SK-N-SH (cell line): ENCODE measurements around the gene ASPG. TPM values are rescaled to one million over a fixed set of nuclear protein-coding genes. Genes with fewer than 3 reads are reported as not detected.

Source experiments
- CTCF ChIA-PET: fragments of 300-600, 350-600 bp; formaldehyde crosslinking; extraction: SDS; loops from one replicate; lab custom pipeline; 2021; lab: Yijun Ruan, JAX
- POLR2A ChIA-PET: fragments of 350-600 bp; sonication (Branson Sonifier 250); formaldehyde crosslinking; extraction: SDS; loops from one replicate; lab custom pipeline; 2020; ENCODE audit warnings: antibody characterized with exemption, inconsistent platforms; lab: Yijun Ruan, JAX
- DNase-seq: peaks from one replicate; pipeline ENCODE4 v3.0.0; 2012
- H2AFZ ChIP-seq: fragments of 200-600 bp; sonication (generic); 2 replicates; pipeline ENCODE4 v1.8.1; 2016; ENCODE audit warnings: antibody characterized with exemption, mild to moderate bottlenecking, low read depth
- H3F3A ChIP-seq: fragments of 200-600 bp; sonication (generic); replicated peaks from 2 replicates; pipeline ENCODE3; 2016; ENCODE audit warnings: antibody characterized with exemption, mild to moderate bottlenecking; ENCODE audit not compliant: insufficient read depth
- H3K27ac ChIP-seq, 2 experiments: fragments of 200-500 bp in 1 of 2; fragments of 200-600 bp in 1 of 2; sonication (Bioruptor generic) in 1 of 2; sonication (generic), shearing (Covaris generic) in 1 of 2; 2 replicates each; pipeline versions ENCODE4 v1.5.1 to v1.6.1; 2014 to 2016; ENCODE audit warnings: low read depth in 2 of 2, inconsistent platforms in 1 of 2, low read length in 1 of 2, mild to moderate bottlenecking in 1 of 2, mixed read lengths in 1 of 2
- H3K27me3 ChIP-seq: fragments of 200-600 bp; sonication (generic), shearing (Covaris generic); 2 replicates; pipeline ENCODE4 v1.6.1; 2016; ENCODE audit warnings: mixed run types; ENCODE audit not compliant: insufficient read depth
- H3K36me3 ChIP-seq, 2 experiments: fragments of 200-500 bp in 1 of 2; fragments of 200-600 bp in 1 of 2; sonication (Bioruptor generic) in 1 of 2; sonication (generic) in 1 of 2; replicated peaks in 1 of 2; 2 replicates each; pipeline versions ENCODE3 to v1.5.1; 2014 to 2016; ENCODE audit warnings: low read length in 1 of 2, mild to moderate bottlenecking in 1 of 2; ENCODE audit not compliant: insufficient read depth in 2 of 2, control insufficient read depth in 1 of 2
- H3K4me1 ChIP-seq, 2 experiments: fragments of 200-500 bp in 1 of 2; fragments of 200-600 bp in 1 of 2; sonication (Bioruptor generic) in 1 of 2; sonication (generic), shearing (Covaris generic) in 1 of 2; 2 replicates each; pipeline versions ENCODE4 v1.5.1 to v1.6.1; 2014 to 2016; ENCODE audit warnings: low read depth in 1 of 2, low read length in 1 of 2, mixed run types in 1 of 2; ENCODE audit not compliant: insufficient read depth in 2 of 2, control insufficient read depth in 1 of 2
- H3K4me2 ChIP-seq: fragments of 200-600 bp; sonication (generic), shearing (Covaris generic); 2 replicates; pipeline ENCODE4 v1.6.1; 2017; ENCODE audit warnings: mixed run types
- H3K4me3 ChIP-seq, 2 experiments: fragments of 200-500 bp in 1 of 2; fragments of 200-600 bp in 1 of 2; sonication (Bioruptor generic) in 1 of 2; sonication (generic), shearing (Covaris generic) in 1 of 2; 2 replicates each; pipeline versions ENCODE4 v1.5.1 to v1.8.1; 2014 to 2016; ENCODE audit warnings: low read depth in 2 of 2, inconsistent platforms in 1 of 2, low read length in 1 of 2, mild to moderate bottlenecking in 1 of 2, mixed read lengths in 1 of 2, moderate library complexity in 1 of 2
- H3K79me2 ChIP-seq: fragments of 200-600 bp; sonication (generic); 2 replicates; pipeline ENCODE4 v1.8.1; 2017; ENCODE audit warnings: mild to moderate bottlenecking; ENCODE audit not compliant: insufficient read depth
- H3K9ac ChIP-seq: fragments of 200-600 bp; sonication (generic); 2 replicates; pipeline ENCODE4 v1.6.1; 2017; ENCODE audit warnings: mixed run types
- H3K9me2 ChIP-seq: fragments of 200-600 bp; sonication (generic); 2 replicates; pipeline ENCODE4 v1.6.1; 2017; ENCODE audit warnings: mixed run types
- H3K9me3 ChIP-seq: fragments of 200-600 bp; sonication (generic); 2 replicates; pipeline ENCODE4 v1.6.1; 2017; ENCODE audit warnings: mixed run types, mild to moderate bottlenecking, moderate library complexity
- H4K20me1 ChIP-seq: fragments of 200-600 bp; sonication (generic); 2 replicates; pipeline ENCODE4 v1.6.1; 2017; ENCODE audit warnings: mild to moderate bottlenecking, mixed run types; ENCODE audit not compliant: insufficient read depth
- CTCF ChIP-seq: fragments of 200-600 bp; sonication (generic); IDR thresholded peaks from 2 replicates; pipeline ENCODE4 v1.6.1; 2017; ENCODE audit warnings: antibody characterized with exemption, mild to moderate bottlenecking, moderate library complexity
- ELF1 ChIP-seq: IDR thresholded peaks from 2 replicates; pipeline ENCODE4 v1.4.0; 2012
- FOSL2 ChIP-seq: IDR thresholded peaks from 2 replicates; pipeline ENCODE4 v1.4.0; 2012; ENCODE audit warnings: low read depth, mild to moderate bottlenecking, moderate library complexity, borderline replicate concordance
- FOXJ3 ChIP-seq: sonication (generic); formaldehyde crosslinking; IDR thresholded peaks from 2 replicates; pipeline ENCODE4 v1.5.1; 2020; ENCODE audit warnings: mild to moderate bottlenecking, missing genetic modification reagents
- FOXM1 ChIP-seq: IDR thresholded peaks from 2 replicates; pipeline ENCODE4 v1.4.0; 2012; ENCODE audit warnings: low read depth, mild to moderate bottlenecking
- GABPA ChIP-seq: IDR thresholded peaks from 2 replicates; pipeline ENCODE4 v1.4.0; 2012; ENCODE audit warnings: low read depth, mild to moderate bottlenecking
- GATA2 ChIP-seq: sonication (generic); formaldehyde crosslinking; IDR thresholded peaks from 2 replicates; pipeline ENCODE4 v1.5.0; 2020; ENCODE audit warnings: mild to moderate bottlenecking, missing genetic modification reagents
- IRF3 ChIP-seq: fragments of 150-350 bp; IDR thresholded peaks from 2 replicates; pipeline ENCODE4 v1.6.1; 2016; ENCODE audit warnings: mild to moderate bottlenecking, low read depth, low read length
- JUND ChIP-seq: IDR thresholded peaks from 2 replicates; pipeline ENCODE4 v1.4.0; 2012
- MXI1 ChIP-seq: IDR thresholded peaks from 2 replicates; pipeline ENCODE4 v1.6.1; 2012; ENCODE audit warnings: mild to moderate bottlenecking, low read depth, low read length, improper control_type of control experiment
- NRF1 ChIP-seq: IDR thresholded peaks from 2 replicates; pipeline ENCODE4 v1.6.1; 2012; ENCODE audit warnings: low read depth, mild to moderate bottlenecking, low read length
- POLR2AphosphoS5 ChIP-seq: IDR thresholded peaks from 2 replicates; pipeline ENCODE4 v1.6.1; 2012; ENCODE audit warnings: low read depth, low read length
- RAD21 ChIP-seq: IDR thresholded peaks from 2 replicates; pipeline ENCODE4 v1.6.1; 2012; ENCODE audit warnings: mild to moderate bottlenecking, low read length
- RFX5 ChIP-seq: IDR thresholded peaks from 2 replicates; pipeline ENCODE4 v1.6.1; 2012; ENCODE audit warnings: mild to moderate bottlenecking, improper control_type of control experiment, low read length
- RXRA ChIP-seq: IDR thresholded peaks from 2 replicates; pipeline ENCODE4 v1.4.0; 2012; ENCODE audit warnings: low read depth, mild to moderate bottlenecking, borderline replicate concordance
- SMC3 ChIP-seq: IDR thresholded peaks from 2 replicates; pipeline ENCODE4 v1.6.1; 2012; ENCODE audit warnings: low read depth, low read length, improper control_type of control experiment
- TAF1 ChIP-seq: IDR thresholded peaks from 2 replicates; pipeline ENCODE4 v1.6.1; 2012; ENCODE audit warnings: low read depth, mild to moderate bottlenecking, low read length, moderate library complexity, borderline replicate concordance
- USF1 ChIP-seq: IDR thresholded peaks from 2 replicates; pipeline ENCODE4 v1.4.0; 2012; ENCODE audit warnings: low read depth, borderline replicate concordance
- USF2 ChIP-seq: fragments of 150-350 bp; IDR thresholded peaks from 2 replicates; pipeline ENCODE4 v1.6.1; 2017; ENCODE audit warnings: antibody characterized with exemption, low read length, low read depth, borderline replicate concordance
- YY1 ChIP-seq: IDR thresholded peaks from 2 replicates; pipeline ENCODE4 v1.4.0; 2012; ENCODE audit warnings: low read depth, mild to moderate bottlenecking
- WGBS: methylation state at CpG from one replicate; pipeline ENCODE4 v1.1.6; 2017; ENCODE audit warnings: low lambda C conversion rate; 5-methylcytosine and 5-hydroxymethylcytosine counted together
- polyA plus RNA-seq, 3 experiments: library from polyadenylated mRNA; depleted of rRNA; stranded (reverse); fragments of >200 nt; gene quantifications; 2 replicates each; pipeline ENCODE4 v1.2.3, GENCODE V29; 2012

ASPG gene
- polyA plus RNA-seq, 1 of the 3 experiments (the other 2 are of a cell fraction), result not detected

GRCh38 chr14:104096318-104096717 is 10.8 kb downstream of the ASPG start:
- H3K27ac ChIP-seq, result no peak overlapping the region
- 60% methylated on average over 2 of the region's 14 CpGs for WGBS
- no peak for DNase-seq
- H3K9ac ChIP-seq, result no peak overlapping the region
- no peaks in the 10 kb centered on the region for H3K9me3 ChIP-seq
- no peaks in the 10 kb centered on the region for H4K20me1 ChIP-seq
- no peaks in the 10 kb centered on the region for H3K79me2 ChIP-seq
- POLR2A ChIA-PET, result no interaction called here
- CTCF ChIA-PET, result interaction anchor here (0.9 to 5.5 kb wide), 8 partner anchors 10 to 604 kb away, joined by 3 to 79 read pairs (median 6); no protein-coding TSS in a partner anchor
- H3K4me1 ChIP-seq, result peaks cover 0 to 14% of the 10 kb centered on the region in 2 experiments; a peak in 1 of 4 replicates
- no peaks in the 10 kb centered on the region for H3K36me3 ChIP-seq
- H3K27me3 ChIP-seq, result no peaks in the 10 kb centered on the region
- H3K9me2 ChIP-seq, result no peaks in the 10 kb centered on the region
- H3K4me3 ChIP-seq, result no peak overlapping the region
- TF ChIP-seq JUND (no peak), CTCF (no peak), FOXM1 (no peak), USF1 (no peak), RAD21 (no peak), SMC3 (no peak), RFX5 (no peak), POLR2AphosphoS5 (no peak), IRF3 (no peak), TAF1 (no peak), GATA2 (CRISPR knock-in tag) (no peak), GABPA (no peak), FOSL2 (no peak), NRF1 (no peak), RXRA (no peak), FOXJ3 (no peak), ELF1 (no peak), USF2 (no peak), YY1 (no peak), MXI1 (no peak)
- H2AFZ ChIP-seq, result no peak overlapping the region
- no peak overlapping the region for H3K4me2 ChIP-seq
- no peaks in the 10 kb centered on the region for H3F3A ChIP-seq
